Measurements from ENCODE around the gene PKP4. TPM values are rescaled to one million over a fixed set of nuclear protein-coding genes. Genes with fewer than 3 reads are reported as not detected.

The PKP4 gene
- total RNA-seq, 6 donors from 2014 or later: 37.5 to 160 (median 60.8) TPM

GRCh38 chr2:158686210-158686691 lies 229.5 kb downstream of the PKP4 start:
- peaks cover 0 to 5% (median 0%) of the 10 kb centered on the region in 4 donors for H3K4me1 ChIP-seq
- 64 to 69% methylated on average over 11 of the region's 11 CpGs for WGBS, 2 donors
- peaks cover 0 to 2% (median 0%) of the 10 kb centered on the region in 4 donors for H3K36me3 ChIP-seq
- ATAC-seq (ENCODE audit: low FRiP score in 2 of 2) (peak in 1 of 2 donors; percentile 42), DNase-seq (no peak)
- H3K4me3 ChIP-seq: no peak overlapping the region
- no peak for TF ChIP-seq POLR2AphosphoS5 (IDR thresholded peaks at IDR 0.05)
- no peak for TF ChIP-seq POLR2A (IDR thresholded peaks at IDR 0.05)
- TF ChIP-seq EP300 (IDR thresholded peaks at IDR 0.05): no peak
- no peak for TF ChIP-seq CTCF (IDR thresholded peaks at IDR 0.05)
- no peaks in the 10 kb centered on the region for H3K27me3 ChIP-seq
- H3K27ac ChIP-seq: no peak overlapping the region
- no peaks in the 10 kb centered on the region for H3K9me3 ChIP-seq

GRCh38 chr2:158687315-158687714 lies 230.6 kb downstream of the PKP4 start:
- WGBS, 2 donors: 93% methylated on average over 3 of the region's 3 CpGs
- ATAC-seq (ENCODE audit: low FRiP score in 2 of 2): no peak
- TF ChIP-seq EP300 (IDR thresholded peaks at IDR 0.05) (no peak), POLR2AphosphoS5 (IDR thresholded peaks at IDR 0.05) (no peak), POLR2A (IDR thresholded peaks at IDR 0.05) (no peak), CTCF (IDR thresholded peaks at IDR 0.05) (no peak)

GRCh38 chr2:158688721-158689120 lies 232.0 kb downstream of the PKP4 start:
- WGBS, 2 donors: 71 to 77% methylated on average over 3 to 4 of the region's 4 CpGs
- ATAC-seq (ENCODE audit: low FRiP score in 2 of 2): no peak
- Histone ChIP-seq H3K27ac (no peak overlapping the region), H3K27me3 (no peaks in the 10 kb centered on the region), H3K4me1 (peaks cover 0 to 5% (median 0%) of the 10 kb centered on the region in 4 donors), H3K9me3 (no peaks in the 10 kb centered on the region), H3K36me3 (no peaks in the 10 kb centered on the region), H3K4me3 (no peak overlapping the region)
- no peak for DNase-seq
- no peak for TF ChIP-seq POLR2AphosphoS5 (IDR thresholded peaks at IDR 0.05)
- TF ChIP-seq EP300 (IDR thresholded peaks at IDR 0.05): no peak

More at GRCh38 chr2:158687315-158687714, 230.6 kb downstream of the PKP4 start:
- no peaks in the 10 kb centered on the region for H3K36me3 ChIP-seq
- no peak overlapping the region for H3K4me3 ChIP-seq
- no peak overlapping the region for H3K27ac ChIP-seq
- H3K27me3 ChIP-seq: no peaks in the 10 kb centered on the region
- H3K4me1 ChIP-seq: peaks cover 0 to 5% (median 0%) of the 10 kb centered on the region in 4 donors
- DNase-seq: no peak
- H3K9me3 ChIP-seq: no peaks in the 10 kb centered on the region

GRCh38 chr2:158689391-158689790 lies 232.6 kb downstream of the PKP4 start:
- ATAC-seq (ENCODE audit: low FRiP score in 2 of 2) (no peak), DNase-seq (no peak)
- peaks cover 0 to 5% (median 0%) of the 10 kb centered on the region in 4 donors for H3K4me1 ChIP-seq
- no peaks in the 10 kb centered on the region for H3K9me3 ChIP-seq
- no peak overlapping the region for H3K27ac ChIP-seq
- 55 to 75% methylated on average over 5 of the region's 5 CpGs for WGBS, 2 donors
- TF ChIP-seq CTCF (IDR thresholded peaks at IDR 0.05) (no peak), POLR2A (IDR thresholded peaks at IDR 0.05) (no peak), EP300 (IDR thresholded peaks at IDR 0.05) (no peak), POLR2AphosphoS5 (IDR thresholded peaks at IDR 0.05) (no peak)
- H3K4me3 ChIP-seq: no peak overlapping the region
- H3K36me3 ChIP-seq: no peaks in the 10 kb centered on the region
- no peaks in the 10 kb centered on the region for H3K27me3 ChIP-seq

GRCh38 chr2:158690823-158691222 lies 234.1 kb downstream of the PKP4 start:
- H3K9me3 ChIP-seq: no peaks in the 10 kb centered on the region
- no peak for DNase-seq

More at GRCh38 chr2:158690823-158691222, 234.1 kb downstream of the PKP4 start:
- TF ChIP-seq EP300 (IDR thresholded peaks at IDR 0.05): no peak
- TF ChIP-seq POLR2A (IDR thresholded peaks at IDR 0.05): no peak
- no peak for TF ChIP-seq POLR2AphosphoS5 (IDR thresholded peaks at IDR 0.05)
- TF ChIP-seq CTCF (IDR thresholded peaks at IDR 0.05): no peak
- WGBS, 2 donors: 86 to 94% methylated on average over 2 of the region's 2 CpGs
- no peak overlapping the region for H3K27ac ChIP-seq
- no peaks in the 10 kb centered on the region for H3K27me3 ChIP-seq
- no peak for ATAC-seq (ENCODE audit: low FRiP score in 2 of 2)
- H3K4me3 ChIP-seq: no peak overlapping the region
- H3K4me1 ChIP-seq: peaks cover 0 to 5% (median 0%) of the 10 kb centered on the region in 4 donors
- no peaks in the 10 kb centered on the region for H3K36me3 ChIP-seq
